Effector CD4-positive, alpha-beta T cell (primary cell): ENCODE results near the gene VWA3A.

ENCODE experiments used
- DNase-seq: peaks from one replicate; pipeline ENCODE4 v3.0.0-alpha.2; 2020

VWA3A gene

DNA sequence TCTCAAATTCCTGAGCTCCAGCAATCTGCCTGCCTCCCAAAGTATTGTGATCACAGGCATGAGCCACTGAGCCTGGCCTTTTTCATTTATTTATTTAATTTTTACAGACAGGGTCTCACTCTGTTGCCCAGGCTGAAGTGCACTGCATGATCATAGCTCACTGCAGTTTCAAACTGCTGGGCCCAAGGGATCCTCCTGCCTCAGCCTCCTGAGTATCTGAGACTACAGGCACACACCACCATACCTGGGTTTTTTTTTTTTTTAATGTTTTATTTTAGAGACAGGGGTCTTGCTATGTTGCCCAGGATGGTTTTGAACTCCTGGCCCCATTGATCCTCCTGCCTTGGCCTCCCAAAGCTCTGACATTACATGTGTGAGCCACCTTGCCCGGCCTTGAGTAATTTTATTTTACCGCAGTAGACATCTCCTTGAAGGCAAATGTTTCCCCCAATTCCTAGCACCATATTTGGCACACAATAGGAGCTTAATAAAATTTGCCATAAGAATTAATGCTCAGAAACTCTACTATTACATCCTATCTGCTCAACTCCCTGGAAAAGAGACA lies 111.8 kb downstream of the VWA3A start:
- no peak for DNase-seq

DNA sequence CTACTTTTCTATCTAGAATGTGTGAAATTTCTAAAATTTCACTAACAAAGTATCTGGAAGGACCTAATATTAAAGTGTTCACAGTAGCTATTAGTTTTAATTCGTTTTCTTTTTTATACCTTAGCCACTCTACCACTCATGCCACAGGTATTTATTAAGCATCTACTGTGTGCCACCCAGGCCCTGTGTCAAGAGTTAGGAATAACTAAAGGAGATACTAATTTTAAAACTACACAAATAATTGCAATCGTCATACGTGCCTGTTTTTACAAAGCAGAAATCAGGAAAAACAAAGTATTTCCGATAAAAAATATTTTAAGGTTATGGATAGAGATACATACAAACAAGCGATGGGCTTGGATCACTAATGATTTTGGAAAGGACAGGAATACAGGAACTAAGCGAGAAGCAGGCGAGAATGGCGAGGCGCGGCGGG lies 113.3 kb downstream of the VWA3A start:
- DNase-seq = no peak

DNA sequence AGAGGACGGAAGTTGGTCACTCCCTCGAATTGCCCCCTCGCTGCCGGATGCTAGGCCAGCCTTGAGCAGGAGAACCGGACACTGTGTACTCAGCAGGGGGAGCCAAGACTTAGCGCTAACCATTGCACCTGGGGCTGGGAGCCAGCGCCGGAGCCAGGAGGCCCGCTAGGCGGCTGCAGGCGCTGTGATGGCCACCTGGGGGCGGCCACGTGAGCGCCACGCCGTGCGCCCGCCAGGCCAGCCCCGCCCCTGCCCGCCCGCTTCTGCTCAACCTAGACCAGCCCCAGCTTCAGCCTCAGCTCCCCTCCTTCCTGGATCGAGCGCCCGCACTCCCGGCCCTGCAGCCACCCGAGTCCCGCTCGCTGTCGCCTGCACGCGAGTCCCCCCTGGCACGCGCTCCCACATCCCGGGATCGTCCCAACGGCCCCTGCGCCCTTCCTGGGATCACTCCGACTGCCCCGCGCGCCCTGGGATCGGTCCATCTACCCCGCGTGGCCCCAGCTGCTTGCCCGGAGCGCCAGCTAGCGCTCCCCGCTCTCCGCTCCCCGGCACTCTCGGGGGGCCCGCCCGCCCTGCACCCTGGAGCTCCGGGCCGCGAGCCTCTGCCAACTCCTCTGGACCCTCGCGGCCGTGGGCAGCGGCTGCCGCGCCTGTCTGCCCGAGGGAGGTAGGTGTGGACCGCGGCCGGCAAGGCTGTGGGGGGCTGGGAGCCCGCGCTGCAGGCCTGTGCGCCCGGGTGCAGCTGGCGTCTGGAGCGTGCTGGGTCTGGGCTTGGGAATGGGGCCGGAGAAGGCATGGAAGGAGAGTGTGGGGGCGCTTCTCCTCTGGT lies 113.9 kb downstream of the VWA3A start, which contains the start of gene EEF2K:
TSS of gene EEF2K (plus strand) at position 266 of the 829 bp plus-strand sequence. CDS start 19,452 bp downstream, outside the sequence.
- peak; percentile 69 for DNase-seq
